CD4-positive, alpha-beta T cell (primary cell): ENCODE results near the gene CORO1C. TPM values are rescaled to one million over a fixed set of nuclear protein-coding genes. Genes with fewer than 3 reads are reported as not detected.

Experiments
- microRNA-seq: library from miRNA; unstranded; fragments of <30 nt; microRNA quantifications from one replicate; pipeline ENCODE4 v1.2.0, GENCODE V29; 2021; ENCODE audit warnings: borderline microRNAs expressed, borderline replicate concordance
- total RNA-seq, 174 experiments: library from RNA in 2 of 174; stranded (reverse) in 2 of 174; gene quantifications; one replicate each; pipeline ENCODE4 v1.2.3 and lab custom pipeline; 2021 to 2026

The CORO1C gene
- total RNA-seq, 2 experiments from 2014 or later = 6.7 to 7.4 TPM

Small RNA genes within 50 kb of the gene (microRNA-seq; reads per million reads assigned to microRNA genes)
- gene MIR4496 = not detected

Other genes with a start within 250 kb of the CORO1C start
- gene FICD, start 216.2 kb downstream of the CORO1C start, total RNA-seq = 1 to 10 TPM; 2.7 to 3.2 TPM
- gene SART3, start 170.3 kb downstream of the CORO1C start, total RNA-seq = 100 to 1,000 TPM in 1 of 2 experiments, 10 to 100 TPM in 1; 95.1 to 104 TPM
- gene ISCU, start 168.9 kb downstream of the CORO1C start, total RNA-seq = 100 to 1,000 TPM; 269 to 270 TPM
- 1 to 10 TPM; 2.1 to 2.6 TPM for gene TMEM119, start 133.4 kb downstream of the CORO1C start, total RNA-seq
- gene SELPLG, start 97.6 kb downstream of the CORO1C start, total RNA-seq = 10 to 100 TPM; 25.7 to 27.8 TPM
- gene SSH1, start 126.1 kb upstream of the CORO1C start, total RNA-seq = 10 to 100 TPM; 21.1 to 24.2 TPM
- not detected for gene DAO, start 148.6 kb upstream of the CORO1C start, total RNA-seq